AG04450 (cell line): ENCODE results near the gene ABTB2. TPM values are rescaled to one million over a fixed set of nuclear protein-coding genes. Genes with fewer than 3 reads are reported as not detected.

Source experiments
- CTCF ChIA-PET: fragments of 300-600, 350-600 bp; formaldehyde crosslinking; extraction: SDS; loops from one replicate; lab custom pipeline; 2022; ENCODE audit warnings: antibody characterized with exemption, inconsistent platforms; lab: Charles Lee
- POLR2A ChIA-PET: fragments of 350-600 bp; formaldehyde crosslinking; extraction: SDS; loops from one replicate; lab custom pipeline; 2021; ENCODE audit warnings: antibody characterized with exemption, inconsistent platforms; lab: Yijun Ruan, JAX
- DNase-seq: peaks from one replicate; pipeline ENCODE4 v3.0.0-alpha.2; 2011; ENCODE audit warnings: low read depth, low spot score
- H3K27ac ChIP-seq: one replicate; pipeline ENCODE4 v1.5.1; 2012; ENCODE audit warnings: low read depth, low read length, control low read depth
- H3K27me3 ChIP-seq: one replicate; pipeline ENCODE4 v1.6.0; 2012; ENCODE audit warnings: low read length; ENCODE audit not compliant: control insufficient read depth, insufficient read depth
- H3K4me3 ChIP-seq: 2 replicates; pipeline ENCODE4 v1.5.1; 2011; ENCODE audit warnings: mild to moderate bottlenecking, low read depth, low read length, control low read depth
- H3K9me3 ChIP-seq: 2 replicates; pipeline ENCODE4 v1.5.1; 2012; ENCODE audit warnings: low read length; ENCODE audit not compliant: control insufficient read depth, insufficient read depth
- CTCF ChIP-seq: IDR thresholded peaks from 2 replicates; pipeline ENCODE4 v1.5.1; 2011; ENCODE audit warnings: low read depth, low read length, control low read depth, inconsistent platforms
- polyA plus RNA-seq: library from polyadenylated mRNA; depleted of rRNA; stranded (reverse); fragments of >200 nt; gene quantifications from 2 replicates; pipeline ENCODE4 v1.2.3, GENCODE V29; 2011

ABTB2 gene
- polyA plus RNA-seq, 1 experiment = 0.43 TPM

DNA sequence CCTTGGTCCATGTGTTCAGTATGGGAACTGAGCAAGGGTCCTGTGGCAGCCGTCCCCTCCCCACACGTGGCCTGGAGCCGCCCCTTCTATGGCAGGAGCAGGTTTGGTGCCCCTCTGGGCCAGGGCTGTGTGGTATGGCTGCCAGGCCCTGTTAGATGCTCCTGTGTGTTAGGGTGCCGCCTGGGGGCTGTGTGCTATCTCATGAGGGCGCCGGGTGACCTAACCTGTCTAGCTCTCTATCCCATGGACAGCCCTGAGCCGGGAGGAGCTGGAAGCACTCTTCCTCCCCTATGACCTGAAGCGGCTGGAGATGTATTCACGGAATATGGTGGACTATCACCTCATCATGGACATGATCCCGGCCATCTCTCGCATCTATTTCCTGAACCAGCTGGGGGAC is 217.7 kb downstream of the ABTB2 start:
- ChIA-PET POLR2A (no interaction called here), CTCF (no interaction called here)
- TF ChIP-seq CTCF = no peak
- Histone ChIP-seq H3K4me3 (no peak overlapping the region), H3K27me3 (no peaks in the 10 kb centered on the region), H3K9me3 (no peaks in the 10 kb centered on the region), H3K27ac (no peak overlapping the region)
- DNase-seq = no peak

DNA sequence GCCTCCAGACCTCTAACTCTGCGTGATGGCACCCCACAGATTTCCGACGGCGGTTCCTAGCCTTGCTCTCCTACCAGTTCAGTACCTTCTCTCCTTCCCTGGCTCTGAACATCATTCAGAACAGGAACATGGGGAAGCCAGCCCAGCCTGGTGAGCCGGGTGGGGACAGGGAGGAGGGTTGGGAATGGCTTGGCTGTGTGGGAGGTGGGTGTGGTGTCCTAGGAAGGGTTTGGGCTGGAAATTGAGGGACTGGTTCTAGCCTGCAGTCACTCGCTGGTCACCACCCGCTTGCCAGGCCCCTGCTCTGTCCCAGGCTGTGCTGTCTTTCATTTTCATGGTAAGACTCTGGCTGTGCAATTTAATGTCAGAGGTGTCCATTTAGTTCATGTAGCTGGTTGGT is 218.5 kb downstream of the ABTB2 start:
- Histone ChIP-seq H3K27ac (no peak overlapping the region), H3K9me3 (no peaks in the 10 kb centered on the region), H3K4me3 (no peak overlapping the region), H3K27me3 (no peaks in the 10 kb centered on the region)
- no peak for TF ChIP-seq CTCF
- no peak for DNase-seq
- POLR2A ChIA-PET = no interaction called here
- CTCF ChIA-PET = no interaction called here

DNA sequence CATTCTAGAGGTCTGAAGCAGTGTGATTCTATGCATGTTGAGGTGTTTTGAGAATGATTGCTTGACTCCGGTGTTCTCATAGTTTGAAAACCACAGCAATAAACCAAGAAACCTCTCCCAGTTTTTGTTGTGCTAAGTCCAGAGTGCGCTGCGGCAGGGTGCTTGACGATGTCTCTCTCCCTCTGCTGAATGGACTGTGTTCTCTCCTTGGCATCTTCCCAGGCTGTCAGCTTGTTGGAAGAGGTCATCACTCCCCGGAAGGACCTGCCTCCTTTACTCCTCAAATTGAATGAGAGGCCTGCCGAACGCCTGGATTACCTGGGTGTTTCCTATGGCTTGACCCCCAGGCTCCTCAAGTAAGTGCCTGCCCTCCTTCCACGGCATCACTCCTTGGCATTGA is 221.4 kb downstream of the ABTB2 start:
- CTCF ChIA-PET = interaction anchor here (1.3 kb wide), 1 partner anchor 356 kb away, joined by 3 read pairs; no protein-coding TSS in a partner anchor
- no peak for TF ChIP-seq CTCF
- no peak overlapping the region for H3K27ac ChIP-seq
- DNase-seq = no peak
- no peaks in the 10 kb centered on the region for H3K9me3 ChIP-seq
- POLR2A ChIA-PET = no interaction called here
- H3K27me3 ChIP-seq = no peaks in the 10 kb centered on the region
- H3K4me3 ChIP-seq = no peak overlapping the region

DNA sequence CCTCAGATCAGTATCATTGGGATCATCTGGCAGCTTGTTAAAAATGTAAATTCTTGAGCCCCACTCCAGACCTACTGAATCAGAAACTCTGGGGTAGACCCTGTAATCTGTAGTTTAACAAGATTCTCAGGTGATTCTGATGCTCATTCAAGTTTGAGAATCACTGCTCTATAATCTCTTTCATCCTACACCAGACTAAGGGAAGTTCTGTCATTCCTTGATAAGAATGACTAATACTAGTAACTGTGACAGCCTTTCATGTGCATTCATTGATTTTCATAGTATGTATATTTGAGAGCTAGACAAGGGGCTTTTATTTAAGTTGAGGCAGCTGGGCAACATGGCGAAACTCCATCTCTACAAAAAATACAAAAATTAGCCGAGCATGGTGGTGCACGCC is 222.4 kb downstream of the ABTB2 start:
- ChIA-PET CTCF (interaction anchor here (0.6 kb wide), 1 partner anchor 39 kb away, joined by 3 read pairs; no protein-coding TSS in a partner anchor), POLR2A (interaction anchor here (0.6 kb wide), 1 partner anchor 29 kb away, joined by 3 read pairs; no protein-coding TSS in a partner anchor)
- Histone ChIP-seq H3K4me3 (no peak overlapping the region), H3K9me3 (no peaks in the 10 kb centered on the region), H3K27ac (no peak overlapping the region), H3K27me3 (no peaks in the 10 kb centered on the region)
- no peak for DNase-seq
- no peak for TF ChIP-seq CTCF

DNA sequence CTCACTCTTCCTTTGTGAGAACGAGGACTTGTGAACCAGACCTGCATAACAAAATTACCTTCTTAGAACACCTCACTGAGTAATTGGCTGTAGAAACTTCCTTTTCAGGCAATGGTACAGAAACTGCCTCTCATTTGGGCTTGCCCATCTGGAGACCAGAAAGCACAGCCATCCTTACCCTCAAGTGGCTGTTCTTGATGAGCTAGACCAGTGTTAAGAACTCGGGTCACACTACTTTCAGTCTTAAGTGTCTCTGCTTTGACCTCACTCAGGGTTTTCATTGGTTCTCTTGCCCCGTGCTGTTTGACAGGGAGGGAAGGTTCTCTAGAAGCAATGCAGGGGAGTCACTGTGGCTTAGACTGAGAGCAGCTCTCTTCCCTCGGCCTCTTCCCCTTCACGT is 223.0 kb downstream of the ABTB2 start:
- no peak for TF ChIP-seq CTCF
- Histone ChIP-seq H3K9me3 (no peaks in the 10 kb centered on the region), H3K27me3 (no peaks in the 10 kb centered on the region), H3K4me3 (no peak overlapping the region), H3K27ac (no peak overlapping the region)
- POLR2A ChIA-PET = interaction anchor here (0.6 kb wide), 1 partner anchor 29 kb away, joined by 3 read pairs; no protein-coding TSS in a partner anchor
- CTCF ChIA-PET = no interaction called here
- no peak for DNase-seq
